ENCODE measurements around the gene CDH4. TPM values are rescaled to one million over a fixed set of nuclear protein-coding genes. Genes with fewer than 3 reads are reported as not detected.

The CDH4 gene
- total and polyA plus RNA-seq, 4 experiments from 2014 or later = 0.39 to 1.1 (median 0.41) TPM; not detected in 1

- POLR2A ChIA-PET (ENCODE audit: partially characterized antibody) = no interaction called here
- CTCF ChIA-PET (ENCODE audit: partially characterized antibody) = no interaction called here
- no peaks in the 10 kb centered on the region for H3K36me3 ChIP-seq (ENCODE audit: insufficient read depth, low read length)
- H3K4me3 ChIP-seq (ENCODE audit: low read length in 2 of 2) = no peak overlapping the region
- H3K4me1 ChIP-seq (ENCODE audit: insufficient read depth, low read length) = no peaks in the 10 kb centered on the region
- intact Hi-C loops (cut with micrococcal nuclease) = no loop called here
- peaks cover 0 to 4% of the 10 kb centered on the region in 2 donors for H3K27me3 Mint-ChIP-seq
- peaks cover 0 to 2% (median 0%) of the 10 kb centered on the region in 8 donors for H3K9me3 Mint-ChIP-seq
- H3K27ac Mint-ChIP-seq = no peak overlapping the region
- DNase-seq = no peak
- no peaks in the 10 kb centered on the region for H3K9me3 ChIP-seq (ENCODE audit: control insufficient read depth in 1 of 2, low read length in 2 of 2)
- H3K36me3 Mint-ChIP-seq = no peaks in the 10 kb centered on the region
- no peak overlapping the region for H3K4me3 Mint-ChIP-seq
- H3K27me3 ChIP-seq (ENCODE audit: insufficient read depth, low read length) = no peaks in the 10 kb centered on the region
- H3K27ac ChIP-seq (ENCODE audit: low read depth, low read length) = no peak overlapping the region
- no peaks in the 10 kb centered on the region for H3K4me1 Mint-ChIP-seq
Measured at GRCh38 chr20:61925555-61926252, 673.6 kb downstream of the CDH4 start.

GRCh38 chr20:61926253-61926613 is 674.2 kb downstream of the CDH4 start:
- Histone ChIP-seq H3K4me1 (ENCODE audit: insufficient read depth, low read length) (no peaks in the 10 kb centered on the region), H3K27ac (ENCODE audit: low read depth, low read length) (no peak overlapping the region), H3K4me3 (ENCODE audit: low read length in 2 of 2) (no peak overlapping the region), H3K9me3 (ENCODE audit: control insufficient read depth in 1 of 2, low read length in 2 of 2) (no peaks in the 10 kb centered on the region), H3K36me3 (ENCODE audit: insufficient read depth, low read length) (no peaks in the 10 kb centered on the region), H3K27me3 (ENCODE audit: insufficient read depth, low read length) (no peaks in the 10 kb centered on the region)
- H3K9me3 Mint-ChIP-seq = peaks cover 0 to 1% (median 0%) of the 10 kb centered on the region in 8 donors
- ChIA-PET CTCF (ENCODE audit: partially characterized antibody) (no interaction called here), POLR2A (ENCODE audit: partially characterized antibody) (no interaction called here)
- no peak overlapping the region for H3K4me3 Mint-ChIP-seq
- no peak overlapping the region for H3K27ac Mint-ChIP-seq
- intact Hi-C loops (cut with micrococcal nuclease) = no loop called here
- peaks cover 0 to 4% of the 10 kb centered on the region in 2 donors for H3K27me3 Mint-ChIP-seq
- no peak for DNase-seq
- no peaks in the 10 kb centered on the region for H3K36me3 Mint-ChIP-seq
- H3K4me1 Mint-ChIP-seq = no peaks in the 10 kb centered on the region

GRCh38 chr20:61926796-61927192 is 674.7 kb downstream of the CDH4 start:
- Mint-ChIP-seq H3K27me3 (peaks cover 0 to 4% of the 10 kb centered on the region in 2 donors), H3K9me3 (no peaks in the 10 kb centered on the region), H3K4me1 (no peaks in the 10 kb centered on the region), H3K27ac (no peak overlapping the region), H3K4me3 (no peak overlapping the region), H3K36me3 (no peaks in the 10 kb centered on the region)
- intact Hi-C loops (cut with micrococcal nuclease) = no loop called here
- ChIA-PET POLR2A (ENCODE audit: partially characterized antibody) (no interaction called here), CTCF (ENCODE audit: partially characterized antibody) (no interaction called here)
- H3K4me3 ChIP-seq (ENCODE audit: low read length in 2 of 2) = no peak overlapping the region
- no peak for DNase-seq
- no peaks in the 10 kb centered on the region for H3K9me3 ChIP-seq (ENCODE audit: control insufficient read depth in 1 of 2, low read length in 2 of 2)
- H3K27me3 ChIP-seq (ENCODE audit: insufficient read depth, low read length) = no peaks in the 10 kb centered on the region
- no peak overlapping the region for H3K27ac ChIP-seq (ENCODE audit: low read depth, low read length)
- H3K4me1 ChIP-seq (ENCODE audit: insufficient read depth, low read length) = no peaks in the 10 kb centered on the region
- no peaks in the 10 kb centered on the region for H3K36me3 ChIP-seq (ENCODE audit: insufficient read depth, low read length)

- no peak overlapping the region for H3K4me3 ChIP-seq (ENCODE audit: low read length in 2 of 2)
- ChIA-PET POLR2A (ENCODE audit: partially characterized antibody) (no interaction called here), CTCF (ENCODE audit: partially characterized antibody) (no interaction called here)
- H3K9me3 ChIP-seq (ENCODE audit: control insufficient read depth in 1 of 2, low read length in 2 of 2) = no peaks in the 10 kb centered on the region
- H3K4me1 Mint-ChIP-seq = no peaks in the 10 kb centered on the region
- H3K36me3 ChIP-seq (ENCODE audit: insufficient read depth, low read length) = no peaks in the 10 kb centered on the region
- no peak overlapping the region for H3K27ac ChIP-seq (ENCODE audit: low read depth, low read length)
- H3K27ac Mint-ChIP-seq = no peak overlapping the region
- no peaks in the 10 kb centered on the region for H3K4me1 ChIP-seq (ENCODE audit: insufficient read depth, low read length)
- DNase-seq = no peak
- no peak overlapping the region for H3K4me3 Mint-ChIP-seq
- H3K9me3 Mint-ChIP-seq = no peaks in the 10 kb centered on the region
- intact Hi-C loops (cut with micrococcal nuclease) = no loop called here
- H3K36me3 Mint-ChIP-seq = no peaks in the 10 kb centered on the region
- H3K27me3 ChIP-seq (ENCODE audit: insufficient read depth, low read length) = no peaks in the 10 kb centered on the region
- peaks cover under 1 to 4% of the 10 kb centered on the region in 2 donors for H3K27me3 Mint-ChIP-seq
Measured at GRCh38 chr20:61927193-61927825, 675.2 kb downstream of the CDH4 start.

- intact Hi-C loops (cut with micrococcal nuclease) = no loop called here
Measured at GRCh38 chr20:61927826-61928541, 675.9 kb downstream of the CDH4 start.

GRCh38 chr20:61929561-61929960 is 677.5 kb downstream of the CDH4 start:
- Mint-ChIP-seq H3K4me1 (no peaks in the 10 kb centered on the region), H3K9me3 (no peaks in the 10 kb centered on the region), H3K4me3 (no peak overlapping the region), H3K27ac (no peak overlapping the region), H3K36me3 (no peaks in the 10 kb centered on the region), H3K27me3 (peaks cover 3 to 6% of the 10 kb centered on the region in 2 donors)
- no peak for DNase-seq
- H3K9me3 ChIP-seq (ENCODE audit: control insufficient read depth in 1 of 2, low read length in 2 of 2) = no peaks in the 10 kb centered on the region
- POLR2A ChIA-PET (ENCODE audit: partially characterized antibody) = no interaction called here
- intact Hi-C loops (cut with micrococcal nuclease) = no loop called here
- no peak overlapping the region for H3K4me3 ChIP-seq (ENCODE audit: low read length in 2 of 2)
- no peak overlapping the region for H3K27ac ChIP-seq (ENCODE audit: low read depth, low read length)
- H3K36me3 ChIP-seq (ENCODE audit: insufficient read depth, low read length) = no peaks in the 10 kb centered on the region
- CTCF ChIA-PET (ENCODE audit: partially characterized antibody) = no interaction called here
- H3K27me3 ChIP-seq (ENCODE audit: insufficient read depth, low read length) = no peaks in the 10 kb centered on the region
- H3K4me1 ChIP-seq (ENCODE audit: insufficient read depth, low read length) = no peaks in the 10 kb centered on the region

More at GRCh38 chr20:61927826-61928541, 675.9 kb downstream of the CDH4 start:
- Histone ChIP-seq H3K36me3 (ENCODE audit: insufficient read depth, low read length) (no peaks in the 10 kb centered on the region), H3K4me1 (ENCODE audit: insufficient read depth, low read length) (no peaks in the 10 kb centered on the region), H3K4me3 (ENCODE audit: low read length in 2 of 2) (no peak overlapping the region), H3K9me3 (ENCODE audit: control insufficient read depth in 1 of 2, low read length in 2 of 2) (no peaks in the 10 kb centered on the region), H3K27me3 (ENCODE audit: insufficient read depth, low read length) (no peaks in the 10 kb centered on the region), H3K27ac (ENCODE audit: low read depth, low read length) (no peak overlapping the region)
- no peak overlapping the region for H3K4me3 Mint-ChIP-seq
- H3K27ac Mint-ChIP-seq = no peak overlapping the region
- ChIA-PET CTCF (ENCODE audit: partially characterized antibody) (no interaction called here), POLR2A (ENCODE audit: partially characterized antibody) (no interaction called here)
- no peaks in the 10 kb centered on the region for H3K36me3 Mint-ChIP-seq
- DNase-seq = no peak
- H3K9me3 Mint-ChIP-seq = no peaks in the 10 kb centered on the region
- no peaks in the 10 kb centered on the region for H3K4me1 Mint-ChIP-seq
- peaks cover 4 to 6% of the 10 kb centered on the region in 2 donors for H3K27me3 Mint-ChIP-seq

GRCh38 chr20:61929971-61930666 is 678.1 kb downstream of the CDH4 start:
- ChIA-PET POLR2A (ENCODE audit: partially characterized antibody) (no interaction called here), CTCF (ENCODE audit: partially characterized antibody) (no interaction called here)
- H3K9me3 ChIP-seq (ENCODE audit: control insufficient read depth in 1 of 2, low read length in 2 of 2) = no peaks in the 10 kb centered on the region
- no peak overlapping the region for H3K27ac Mint-ChIP-seq
- no peak for DNase-seq
- H3K27me3 ChIP-seq (ENCODE audit: insufficient read depth, low read length) = no peaks in the 10 kb centered on the region
- H3K27ac ChIP-seq (ENCODE audit: low read depth, low read length) = no peak overlapping the region
- H3K4me3 ChIP-seq (ENCODE audit: low read length in 2 of 2) = no peak overlapping the region
- no peak overlapping the region for H3K4me3 Mint-ChIP-seq
- H3K4me1 ChIP-seq (ENCODE audit: insufficient read depth, low read length) = no peaks in the 10 kb centered on the region
- H3K27me3 Mint-ChIP-seq = peaks cover 6 to 9% of the 10 kb centered on the region in 2 donors
- no peaks in the 10 kb centered on the region for H3K36me3 ChIP-seq (ENCODE audit: insufficient read depth, low read length)
- no peaks in the 10 kb centered on the region for H3K36me3 Mint-ChIP-seq
- intact Hi-C loops (cut with micrococcal nuclease) = no loop called here
- H3K9me3 Mint-ChIP-seq = no peaks in the 10 kb centered on the region
- peaks cover 0 to under 1% (median 0%) of the 10 kb centered on the region in 4 donors for H3K4me1 Mint-ChIP-seq
